Nephron (organoid): Measurements from ENCODE around the gene NAT9.

Experiments used
- H3K27ac Mint-ChIP-seq, 3 experiments: 2 replicates each; pipeline ENCODE4 v1.8.0; 2020; ENCODE audit warnings: mixed read lengths in 3 of 3, mild to moderate bottlenecking in 2 of 3, moderate library complexity in 1 of 3
- H3K27me3 Mint-ChIP-seq: 2 replicates; pipeline ENCODE4 v1.8.0; 2021; ENCODE audit warnings: low read depth, mild to moderate bottlenecking, moderate library complexity, mixed read lengths
- H3K36me3 Mint-ChIP-seq: 2 replicates; pipeline ENCODE4 v1.8.0; 2020; ENCODE audit warnings: low read depth, mixed read lengths
- H3K4me1 Mint-ChIP-seq: 2 replicates; pipeline ENCODE4 v1.8.0; 2020; ENCODE audit warnings: mixed read lengths
- H3K4me3 Mint-ChIP-seq, 3 experiments: 2 replicates each; pipeline ENCODE4 v1.8.0; 2020; ENCODE audit warnings: mild to moderate bottlenecking in 3 of 3, mixed read lengths in 3 of 3, moderate library complexity in 2 of 3
- H3K9me3 Mint-ChIP-seq: 2 replicates; pipeline ENCODE4 v1.8.0; 2020; ENCODE audit warnings: mixed read lengths
- TF ChIP-seq, protein P1 (sequence below), 3 experiments: fragments of 200-600 bp; sonication (generic); IDR thresholded peaks; one replicate each; pipeline ENCODE4 v1.5.0; 2021; ENCODE audit warnings: antibody characterized with exemption in 3 of 3; ENCODE audit not compliant: unreplicated experiment in 3 of 3

NAT9 gene

DNA sequence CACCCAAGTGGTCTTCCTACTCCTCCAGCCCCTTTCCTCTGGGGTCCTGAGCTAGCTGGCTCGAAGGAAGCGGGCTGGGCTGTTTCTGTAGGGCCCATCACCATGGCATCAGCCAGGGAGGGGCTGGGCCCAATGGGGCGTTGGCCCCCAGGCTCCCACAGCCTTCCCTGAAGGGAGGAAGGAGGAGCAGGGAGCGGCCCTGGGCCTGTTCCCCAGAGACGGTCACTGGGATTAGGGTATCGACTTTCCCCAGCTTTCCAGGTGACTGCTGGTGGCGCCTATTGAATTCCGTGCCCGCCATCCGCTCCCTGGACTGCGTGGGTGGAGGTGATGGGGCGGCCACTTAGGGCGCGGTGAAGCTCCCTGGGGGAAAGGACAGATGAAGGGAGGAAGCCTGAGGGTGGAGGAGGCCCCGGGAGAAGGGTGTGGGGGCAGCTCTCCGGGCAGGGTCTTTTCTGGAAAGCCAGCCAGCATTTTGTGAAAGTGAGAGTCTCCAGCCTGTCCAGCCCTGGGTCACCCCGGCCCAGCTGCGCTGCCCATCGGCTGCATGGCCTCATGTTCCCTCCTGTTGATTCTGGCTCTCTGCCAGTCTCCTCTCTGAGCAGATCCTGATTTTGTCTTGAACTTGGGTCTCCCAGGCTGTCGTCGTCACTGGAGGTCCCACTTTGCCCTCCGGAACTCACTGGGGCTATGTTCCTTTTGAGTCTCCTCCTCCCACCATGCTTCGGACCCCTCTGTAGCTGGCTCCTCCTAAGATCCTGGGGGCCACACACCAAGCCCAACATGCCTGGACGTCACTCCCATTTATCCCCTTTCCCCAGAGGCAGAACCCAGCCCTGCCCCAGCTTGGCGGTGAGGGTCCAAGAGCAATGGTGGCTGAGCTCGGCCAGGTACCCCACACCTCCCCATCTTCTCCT is 18.0 kb downstream of the NAT9 start:
- Mint-ChIP-seq H3K36me3 (no peaks in the 10 kb centered on the region), H3K4me3 (peak overlapping the region; percentile 37 to 66 (median 60)), H3K27ac (peak overlapping the region; percentile 90 to 97 (median 93)), H3K4me1 (peaks cover 62% of the 10 kb centered on the region), H3K9me3 (no peaks in the 10 kb centered on the region), H3K27me3 (no peaks in the 10 kb centered on the region)
- TF ChIP-seq, protein P1, sequence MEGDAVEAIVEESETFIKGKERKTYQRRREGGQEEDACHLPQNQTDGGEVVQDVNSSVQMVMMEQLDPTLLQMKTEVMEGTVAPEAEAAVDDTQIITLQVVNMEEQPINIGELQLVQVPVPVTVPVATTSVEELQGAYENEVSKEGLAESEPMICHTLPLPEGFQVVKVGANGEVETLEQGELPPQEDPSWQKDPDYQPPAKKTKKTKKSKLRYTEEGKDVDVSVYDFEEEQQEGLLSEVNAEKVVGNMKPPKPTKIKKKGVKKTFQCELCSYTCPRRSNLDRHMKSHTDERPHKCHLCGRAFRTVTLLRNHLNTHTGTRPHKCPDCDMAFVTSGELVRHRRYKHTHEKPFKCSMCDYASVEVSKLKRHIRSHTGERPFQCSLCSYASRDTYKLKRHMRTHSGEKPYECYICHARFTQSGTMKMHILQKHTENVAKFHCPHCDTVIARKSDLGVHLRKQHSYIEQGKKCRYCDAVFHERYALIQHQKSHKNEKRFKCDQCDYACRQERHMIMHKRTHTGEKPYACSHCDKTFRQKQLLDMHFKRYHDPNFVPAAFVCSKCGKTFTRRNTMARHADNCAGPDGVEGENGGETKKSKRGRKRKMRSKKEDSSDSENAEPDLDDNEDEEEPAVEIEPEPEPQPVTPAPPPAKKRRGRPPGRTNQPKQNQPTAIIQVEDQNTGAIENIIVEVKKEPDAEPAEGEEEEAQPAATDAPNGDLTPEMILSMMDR (IDR thresholded peaks at IDR 0.05; ENCODE audit: unreplicated experiment in 3 of 3): no peak

DNA sequence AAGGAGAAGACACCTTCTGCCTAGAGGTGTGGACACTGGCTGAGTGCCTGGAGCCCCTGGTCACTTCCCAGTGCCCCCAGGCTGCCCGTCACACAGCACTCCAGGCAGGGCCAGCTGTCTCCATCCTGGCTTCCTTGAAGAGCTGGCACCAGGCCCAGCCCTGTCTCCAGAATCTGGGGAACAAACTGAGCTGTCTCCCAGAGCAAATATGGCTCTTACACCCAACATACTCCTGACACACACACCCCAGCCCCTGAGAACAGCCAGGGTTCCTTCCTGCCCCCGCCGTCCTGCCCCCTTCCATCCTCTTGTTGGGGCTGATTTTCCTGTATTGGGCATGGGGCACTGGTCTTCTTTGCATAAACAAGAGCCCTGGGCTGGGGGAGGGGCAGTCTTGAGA is 18.6 kb downstream of the NAT9 start:
- Mint-ChIP-seq H3K36me3 (peaks cover 6% of the 10 kb centered on the region), H3K27me3 (no peaks in the 10 kb centered on the region), H3K4me3 (peak overlapping the region in 2 of 3 experiments; percentile 11 to 34), H3K4me1 (peaks cover 62% of the 10 kb centered on the region), H3K27ac (peak overlapping the region; percentile 81 to 97 (median 90)), H3K9me3 (no peaks in the 10 kb centered on the region)
- TF ChIP-seq, protein P1 (IDR thresholded peaks at IDR 0.05; ENCODE audit: unreplicated experiment in 3 of 3): no peak

DNA sequence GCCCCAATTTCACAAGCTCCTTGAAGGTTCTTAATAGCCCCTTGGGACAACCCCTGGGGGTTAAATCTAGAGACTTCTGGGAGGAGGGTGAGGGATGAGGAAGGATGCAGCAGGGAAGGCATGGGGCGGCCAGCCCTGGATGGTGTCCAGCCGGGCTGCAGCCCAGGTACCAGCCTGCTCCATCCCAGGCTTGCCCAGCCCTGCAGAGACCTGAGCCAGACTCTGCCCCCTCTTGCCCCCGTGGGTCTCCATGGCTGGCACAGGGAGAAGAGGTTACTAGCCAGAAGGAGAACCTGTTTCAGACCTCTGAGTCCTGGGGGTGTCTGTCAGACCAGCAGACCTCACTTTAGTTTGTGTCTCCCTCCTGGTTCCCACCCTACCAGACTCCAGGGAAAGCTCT is 19.3 kb downstream of the NAT9 start:
- peaks cover 9% of the 10 kb centered on the region for H3K36me3 Mint-ChIP-seq
- TF ChIP-seq, protein P1 (IDR thresholded peaks at IDR 0.05; ENCODE audit: unreplicated experiment in 3 of 3): no peak
- peak overlapping the region; percentile 81 to 97 (median 90) for H3K27ac Mint-ChIP-seq
- H3K4me1 Mint-ChIP-seq: peaks cover 65% of the 10 kb centered on the region
- H3K9me3 Mint-ChIP-seq: no peaks in the 10 kb centered on the region
- no peak overlapping the region for H3K4me3 Mint-ChIP-seq
- no peaks in the 10 kb centered on the region for H3K27me3 Mint-ChIP-seq

DNA sequence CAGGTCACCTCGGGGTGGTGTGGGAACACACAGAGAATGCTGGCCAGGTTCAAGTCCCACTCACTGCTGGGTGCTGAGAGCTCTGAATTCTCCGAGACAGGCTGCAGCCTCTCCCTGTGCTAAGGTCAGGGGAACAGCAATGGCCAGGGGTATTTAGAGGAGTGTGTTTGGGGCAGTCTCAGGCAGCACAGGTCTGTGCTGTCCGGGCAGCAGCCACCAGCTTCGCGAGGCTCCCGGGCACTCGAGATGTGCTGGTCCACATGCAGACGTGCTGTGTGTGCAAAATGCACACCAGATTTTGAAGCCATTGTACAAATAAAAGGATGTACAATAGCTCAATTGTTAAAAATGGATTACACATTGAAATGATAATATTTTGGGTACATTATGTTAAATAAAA is 20.6 kb downstream of the NAT9 start:
- Mint-ChIP-seq H3K9me3 (no peaks in the 10 kb centered on the region), H3K27ac (no peak overlapping the region), H3K4me1 (peaks cover 61% of the 10 kb centered on the region), H3K4me3 (no peak overlapping the region), H3K27me3 (peaks cover 5% of the 10 kb centered on the region), H3K36me3 (peaks cover 9% of the 10 kb centered on the region)
- TF ChIP-seq, protein P1 (IDR thresholded peaks at IDR 0.05; ENCODE audit: unreplicated experiment in 3 of 3): no peak

DNA sequence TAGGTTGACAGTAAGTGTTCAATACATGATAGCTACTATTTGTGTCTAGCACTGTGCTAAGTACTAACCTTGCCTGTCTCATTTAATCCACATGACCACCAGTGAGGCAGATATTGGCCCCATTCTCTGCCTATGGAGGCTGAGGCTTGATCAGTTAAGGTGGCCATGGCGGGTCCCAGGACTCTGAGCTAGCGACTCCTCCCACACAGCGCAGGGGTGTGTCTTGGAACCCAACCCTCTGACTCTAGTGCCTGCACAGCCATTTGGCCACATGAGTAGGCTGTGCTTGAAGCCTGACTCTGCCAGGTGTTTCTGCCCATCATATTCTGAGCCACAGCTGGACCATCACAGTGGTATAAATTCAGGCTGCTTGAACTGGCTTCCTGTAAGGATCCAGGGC is 21.3 kb downstream of the NAT9 start:
- TF ChIP-seq, protein P1 (IDR thresholded peaks at IDR 0.05; ENCODE audit: unreplicated experiment in 3 of 3): no peak
- H3K4me1 Mint-ChIP-seq: peaks cover 59% of the 10 kb centered on the region
- peaks cover 10% of the 10 kb centered on the region for H3K27me3 Mint-ChIP-seq
- H3K9me3 Mint-ChIP-seq: no peaks in the 10 kb centered on the region
- H3K4me3 Mint-ChIP-seq: peak overlapping the region in 2 of 3 experiments; percentile 3 to 19
- peaks cover 9% of the 10 kb centered on the region for H3K36me3 Mint-ChIP-seq
- H3K27ac Mint-ChIP-seq: peak overlapping the region in 1 of 3 experiments; percentile 51
